CD14-positive monocyte (primary cell): ENCODE results near the gene MMEL1. TPM values are rescaled to one million over a fixed set of nuclear protein-coding genes. Genes with fewer than 3 reads are reported as not detected.

Source experiments
- DNase-seq, 3 donors: peaks; one replicate each; pipeline ENCODE4 v3.0.0-alpha.2; 2011 to 2022
- H2AFZ ChIP-seq: 2 replicates; pipeline ENCODE4 v1.6.0; 2012; ENCODE audit warnings: mild to moderate bottlenecking, low read depth, low read length, inconsistent platforms; ENCODE audit not compliant: insufficient read depth, poor library complexity, severe bottlenecking
- H3K27ac ChIP-seq, 2 donors: 1 replicate in 1 of 2; 2 replicates in 1 of 2; pipeline ENCODE4 v1.5.1; 2012 to 2013; ENCODE audit warnings: low read length in 2 of 2, control low read depth in 1 of 2, inconsistent platforms in 1 of 2, low read depth in 1 of 2, mild to moderate bottlenecking in 1 of 2
- H3K27me3 ChIP-seq, 2 donors: one replicate each; pipeline versions ENCODE4 v1.6.0 to v1.6.1; 2011 to 2013; ENCODE audit warnings: low read length in 2 of 2; ENCODE audit not compliant: control insufficient read depth in 2 of 2, insufficient read depth in 2 of 2
- H3K36me3 ChIP-seq, 2 donors: replicated peaks in 1 of 2; 1 replicate in 1 of 2; 2 replicates in 1 of 2; pipeline versions ENCODE4 v1.5.1 to v1.6.1; 2012 to 2013; ENCODE audit warnings: low read length in 2 of 2, control low read depth in 1 of 2, inconsistent platforms in 1 of 2, mild to moderate bottlenecking in 1 of 2; ENCODE audit not compliant: insufficient read depth in 2 of 2, control insufficient read depth in 1 of 2
- H3K4me1 ChIP-seq, 2 donors: 1 replicate in 1 of 2; 2 replicates in 1 of 2; pipeline versions ENCODE4 v1.5.1 to v1.6.1; 2012 to 2013; ENCODE audit warnings: low read length in 2 of 2, control low read depth in 1 of 2, inconsistent platforms in 1 of 2, mild to moderate bottlenecking in 1 of 2, moderate library complexity in 1 of 2; ENCODE audit not compliant: insufficient read depth in 2 of 2, control insufficient read depth in 1 of 2
- H3K4me2 ChIP-seq: replicated peaks from 2 replicates; pipeline ENCODE3; 2012; ENCODE audit warnings: low read length, moderate library complexity, mild to moderate bottlenecking; ENCODE audit not compliant: poor library complexity, severe bottlenecking; ENCODE audit errors: extremely low read depth
- H3K4me3 ChIP-seq, 3 experiments: fragments of 200-600 bp in 1 of 3; sonication (generic) in 1 of 3; replicated peaks in 1 of 3; 1 replicate in 2 of 3; 2 replicates in 1 of 3; pipeline ENCODE4 v1.5.1; 2011 to 2013; ENCODE audit warnings: low read length in 3 of 3, mild to moderate bottlenecking in 3 of 3, control low read depth in 2 of 3, low read depth in 2 of 3, inconsistent platforms in 1 of 3, moderate library complexity in 1 of 3
- H3K79me2 ChIP-seq: 2 replicates; pipeline ENCODE4 v1.6.0; 2012; ENCODE audit warnings: mild to moderate bottlenecking, control low read depth, inconsistent platforms, low read length, moderate library complexity; ENCODE audit not compliant: insufficient read depth
- H3K9ac ChIP-seq: 2 replicates; pipeline ENCODE4 v1.6.0; 2017; ENCODE audit warnings: low read length, mild to moderate bottlenecking; ENCODE audit not compliant: insufficient read depth, poor library complexity, severe bottlenecking
- H3K9me3 ChIP-seq, 2 donors: replicated peaks in 1 of 2; 1 replicate in 1 of 2; 2 replicates in 1 of 2; pipeline versions ENCODE4 v1.5.1 to v1.6.1; 2012 to 2013; ENCODE audit warnings: low read length in 2 of 2, control low read depth in 1 of 2; ENCODE audit not compliant: control insufficient read depth in 1 of 2, insufficient read depth in 1 of 2
- H4K20me1 ChIP-seq: 2 replicates; pipeline ENCODE4 v1.6.0; 2012; ENCODE audit warnings: mild to moderate bottlenecking, low read length, control low read depth, moderate library complexity; ENCODE audit not compliant: insufficient read depth
- H3K27ac Mint-ChIP-seq, 7 donors: one replicate each; pipeline ENCODE4 v1.8.0; 2020; ENCODE audit warnings: mild to moderate bottlenecking in 7 of 7, mixed read lengths in 7 of 7, moderate library complexity in 6 of 7, inconsistent platforms in 2 of 7
- H3K27me3 Mint-ChIP-seq, 3 donors: one replicate each; pipeline ENCODE4 v1.8.0; 2021 to 2022; ENCODE audit warnings: low read depth in 3 of 3, mild to moderate bottlenecking in 3 of 3, mixed read lengths in 3 of 3, moderate library complexity in 3 of 3, inconsistent platforms in 1 of 3
- H3K36me3 Mint-ChIP-seq, 2 donors: one replicate each; pipeline ENCODE4 v1.8.0; 2020; ENCODE audit warnings: mixed read lengths in 2 of 2, inconsistent platforms in 1 of 2, mild to moderate bottlenecking in 1 of 2
- H3K4me1 Mint-ChIP-seq: one replicate; pipeline ENCODE4 v1.8.0; 2020; ENCODE audit warnings: mild to moderate bottlenecking, mixed read lengths
- H3K4me3 Mint-ChIP-seq, 2 donors: one replicate each; pipeline ENCODE4 v1.8.0; 2020; ENCODE audit warnings: mild to moderate bottlenecking in 2 of 2, mixed read lengths in 2 of 2, moderate library complexity in 1 of 2
- H3K9me3 Mint-ChIP-seq, 7 donors: one replicate each; pipeline ENCODE4 v1.8.0; 2020 to 2022; ENCODE audit warnings: mixed read lengths in 7 of 7, mild to moderate bottlenecking in 6 of 7, moderate library complexity in 6 of 7, inconsistent platforms in 2 of 7
- CTCF ChIP-seq: fragments of 200-600 bp; IDR thresholded peaks from one replicate; pipeline ENCODE4 v1.8.0; 2022; ENCODE audit warnings: antibody characterized with exemption, mild to moderate bottlenecking
- WGBS: methylation state at CpG from one replicate; pipeline ENCODE4 v1.1.5; 2013; ENCODE audit warnings: missing lambda C conversion rate; ENCODE audit not compliant: insufficient coverage; 5-methylcytosine and 5-hydroxymethylcytosine counted together
- intact Hi-C, 2 donors: fragments of 100-400 bp; cut with micrococcal nuclease; formaldehyde crosslinking; loops; one replicate each; pipeline versions ENCODE4 v1.15.0 to v1.15.1; 2023
- polyA plus RNA-seq, 3 donors: library from polyadenylated mRNA; depleted of rRNA in 1 of 3; unstranded in 2 of 3; stranded (reverse) in 1 of 3; fragments of 300-500 nt in 2 of 3; fragments of >200 nt in 1 of 3; fragmentation: Illumina TruSeq in 2 of 3; gene quantifications; 1 replicate in 2 of 3; 2 replicates in 1 of 3; pipeline ENCODE4 v1.2.3, GENCODE V29; 2012 to 2021

MMEL1 gene
- polyA plus RNA-seq, 3 donors: 1.1 to 4.4 (median 1.9) TPM

- H3K27me3 ChIP-seq: no peaks in the 10 kb centered on the region
- H2AFZ ChIP-seq: no peak overlapping the region
- no peak overlapping the region for H3K9ac ChIP-seq
- intact Hi-C loops: no loop called here
- no peaks in the 10 kb centered on the region for H3K79me2 ChIP-seq
- Mint-ChIP-seq H3K36me3 (no peaks in the 10 kb centered on the region), H3K27me3 (peaks cover 5 to 17% (median 14%) of the 10 kb centered on the region in 3 donors), H3K9me3 (peaks cover 8 to 23% (median 13%) of the 10 kb centered on the region in 7 donors), H3K4me3 (no peak overlapping the region), H3K27ac (peak overlapping the region in 1 of 7 donors; percentile 71), H3K4me1 (no peaks in the 10 kb centered on the region)
- DNase-seq: no peak
- H3K4me1 ChIP-seq: no peaks in the 10 kb centered on the region
- WGBS: 88% methylated on average over 16 of the region's 21 CpGs
- no peak overlapping the region for H3K4me3 ChIP-seq
- no peaks in the 10 kb centered on the region for H4K20me1 ChIP-seq
- H3K4me2 ChIP-seq: no peak overlapping the region
- H3K36me3 ChIP-seq: no peaks in the 10 kb centered on the region
- TF ChIP-seq CTCF: no peak
- H3K27ac ChIP-seq: no peak overlapping the region
- peaks cover 7 to 8% of the 10 kb centered on the region in 2 donors for H3K9me3 ChIP-seq
Observed at GRCh38 chr1:2610036-2610959, 22.5 kb downstream of the MMEL1 start.

DNA sequence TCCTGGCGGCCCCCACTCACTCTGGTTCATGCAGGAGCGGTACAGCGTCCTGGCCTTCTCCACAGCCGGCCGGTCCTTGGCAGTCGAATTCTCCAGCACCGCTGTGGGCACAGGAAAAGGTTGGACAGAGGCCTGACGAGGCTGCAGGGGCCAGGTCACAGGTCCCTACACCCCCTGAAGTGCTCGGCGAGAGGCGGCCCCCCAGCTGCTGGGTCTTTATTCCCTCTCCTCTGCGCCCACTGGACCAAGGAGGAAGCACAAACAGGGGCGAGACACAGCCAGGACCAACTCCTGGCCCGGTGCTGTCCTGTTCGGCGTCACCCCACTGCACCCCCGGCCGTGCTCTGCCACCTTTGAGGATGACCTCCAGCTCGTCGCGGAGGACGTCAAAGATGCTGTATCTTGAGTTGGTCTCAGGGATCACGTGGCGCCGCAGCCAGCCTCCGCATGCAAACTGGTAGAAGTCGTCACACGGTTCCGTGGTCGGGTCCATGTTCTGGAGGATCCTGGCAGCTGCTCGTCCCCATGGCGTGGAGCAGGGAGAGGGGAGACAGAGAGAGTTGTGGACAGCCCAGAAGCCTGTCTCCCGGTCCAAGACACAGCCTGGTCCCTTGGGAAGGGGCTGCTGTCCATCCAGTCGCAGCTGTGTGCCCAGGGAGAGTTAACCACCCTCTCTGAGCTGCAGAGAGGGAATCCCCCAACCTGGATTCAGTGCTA lies 23.3 kb downstream of the MMEL1 start:
- no peak for TF ChIP-seq CTCF
- no peak overlapping the region for H3K27ac ChIP-seq
- 92% methylated on average over 34 of the region's 34 CpGs for WGBS
- H3K79me2 ChIP-seq: no peaks in the 10 kb centered on the region
- intact Hi-C loops: no loop called here
- H3K36me3 Mint-ChIP-seq: no peaks in the 10 kb centered on the region
- H3K9me3 Mint-ChIP-seq: peaks cover 6 to 16% (median 12%) of the 10 kb centered on the region in 7 donors
- H3K4me1 ChIP-seq: no peaks in the 10 kb centered on the region
- peaks cover 5 to 8% of the 10 kb centered on the region in 2 donors for H3K9me3 ChIP-seq
- no peak overlapping the region for H3K4me2 ChIP-seq
- H3K4me1 Mint-ChIP-seq: no peaks in the 10 kb centered on the region
- no peak overlapping the region for H2AFZ ChIP-seq
- H3K4me3 Mint-ChIP-seq: no peak overlapping the region
- H3K27me3 Mint-ChIP-seq: peaks cover 5 to 14% (median 14%) of the 10 kb centered on the region in 3 donors
- no peak overlapping the region for H3K4me3 ChIP-seq
- H4K20me1 ChIP-seq: no peaks in the 10 kb centered on the region
- H3K36me3 ChIP-seq: no peaks in the 10 kb centered on the region
- no peak for DNase-seq
- no peak overlapping the region for H3K9ac ChIP-seq
- no peak overlapping the region for H3K27ac Mint-ChIP-seq
- H3K27me3 ChIP-seq: no peaks in the 10 kb centered on the region
